ENCODE results near the gene IL22RA2. TPM values are rescaled to one million over a fixed set of nuclear protein-coding genes. Genes with fewer than 3 reads are reported as not detected.
"Not testable (repeated sequence)": the region's sequence is repeated elsewhere in the genome, so short reads cannot be mapped to it uniquely, and the experiment has no call there.

Gene IL22RA2
- total RNA-seq, 6 experiments from 2014 or later: not detected

DNA sequence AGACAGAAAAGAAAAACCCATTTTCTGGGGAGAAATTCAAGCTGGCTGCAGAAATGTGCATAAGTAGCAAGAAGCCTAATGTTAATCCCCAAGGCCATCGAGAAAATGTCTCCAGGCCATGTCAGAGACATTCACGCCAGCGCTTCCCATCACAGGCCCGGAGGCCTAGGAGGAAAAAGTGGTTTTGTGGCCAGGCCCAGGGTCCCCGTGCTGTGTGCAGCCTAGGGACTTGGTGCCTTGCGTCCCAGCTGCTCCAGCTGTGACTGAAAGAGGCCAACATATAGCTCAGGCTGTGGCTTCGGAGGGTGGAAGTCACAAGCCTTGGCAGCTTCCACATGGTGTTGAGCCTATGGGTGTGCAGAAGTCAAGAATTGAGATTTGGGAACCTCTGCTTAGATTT lies 34.8 kb upstream of the IL22RA2 start:
- no CpG with 5 or more reads among the region's 7 CpGs for WGBS (ENCODE audit: insufficient coverage, low coverage, low lambda C conversion rate, missing lambda C conversion rate)
- H3K36me3 ChIP-seq: peaks cover 8 to 35% (median 16%) of the 10 kb centered on the region in 4 donors
- no peaks in the 10 kb centered on the region for H3K9me3 ChIP-seq
- H3K27ac ChIP-seq: no peak overlapping the region
- no peaks in the 10 kb centered on the region for H3K27me3 ChIP-seq
- H3K4me1 ChIP-seq: peaks cover 0 to 45% (median 12%) of the 10 kb centered on the region in 4 donors
- intact Hi-C loops (cut with DNase I): no loop called here
- DNase-seq: no peak
- TF ChIP-seq POLR2A (IDR thresholded peaks at IDR 0.05): no peak
- TF ChIP-seq, protein P1, sequence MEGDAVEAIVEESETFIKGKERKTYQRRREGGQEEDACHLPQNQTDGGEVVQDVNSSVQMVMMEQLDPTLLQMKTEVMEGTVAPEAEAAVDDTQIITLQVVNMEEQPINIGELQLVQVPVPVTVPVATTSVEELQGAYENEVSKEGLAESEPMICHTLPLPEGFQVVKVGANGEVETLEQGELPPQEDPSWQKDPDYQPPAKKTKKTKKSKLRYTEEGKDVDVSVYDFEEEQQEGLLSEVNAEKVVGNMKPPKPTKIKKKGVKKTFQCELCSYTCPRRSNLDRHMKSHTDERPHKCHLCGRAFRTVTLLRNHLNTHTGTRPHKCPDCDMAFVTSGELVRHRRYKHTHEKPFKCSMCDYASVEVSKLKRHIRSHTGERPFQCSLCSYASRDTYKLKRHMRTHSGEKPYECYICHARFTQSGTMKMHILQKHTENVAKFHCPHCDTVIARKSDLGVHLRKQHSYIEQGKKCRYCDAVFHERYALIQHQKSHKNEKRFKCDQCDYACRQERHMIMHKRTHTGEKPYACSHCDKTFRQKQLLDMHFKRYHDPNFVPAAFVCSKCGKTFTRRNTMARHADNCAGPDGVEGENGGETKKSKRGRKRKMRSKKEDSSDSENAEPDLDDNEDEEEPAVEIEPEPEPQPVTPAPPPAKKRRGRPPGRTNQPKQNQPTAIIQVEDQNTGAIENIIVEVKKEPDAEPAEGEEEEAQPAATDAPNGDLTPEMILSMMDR (IDR thresholded peaks at IDR 0.05): no peak
- H3K4me3 ChIP-seq: no peak overlapping the region
- ATAC-seq: no peak

GRCh38 chr6:137207457-137207856 lies 34.0 kb upstream of the IL22RA2 start:
- H3K27me3 ChIP-seq; H3K4me3 ChIP-seq; intact Hi-C loops (cut with DNase I); ATAC-seq; H3K27ac ChIP-seq; H3K9me3 ChIP-seq; DNase-seq: not testable (repeated sequence)
- H3K36me3 ChIP-seq: peaks cover 8 to 43% (median 20%) of the 10 kb centered on the region in 4 donors
- H3K4me1 ChIP-seq: peaks cover 0 to 37% (median 12%) of the 10 kb centered on the region in 4 donors
- 91% methylated on average over 3 of the region's 3 CpGs for WGBS (ENCODE audit: insufficient coverage, low coverage, low lambda C conversion rate, missing lambda C conversion rate)

GRCh38 chr6:137206577-137206976 lies 33.1 kb upstream of the IL22RA2 start:
- intact Hi-C loops (cut with DNase I): no loop called here
- Histone ChIP-seq H3K9me3 (no peaks in the 10 kb centered on the region), H3K27ac (no peak overlapping the region), H3K4me1 (peaks cover 0 to 29% (median 11%) of the 10 kb centered on the region in 4 donors), H3K27me3 (no peaks in the 10 kb centered on the region), H3K4me3 (no peak overlapping the region), H3K36me3 (peaks cover 8 to 48% (median 20%) of the 10 kb centered on the region in 4 donors)
- no peak for DNase-seq
- no peak for ATAC-seq
- TF ChIP-seq POLR2A (IDR thresholded peaks at IDR 0.05): no peak
- TF ChIP-seq, protein P1 (IDR thresholded peaks at IDR 0.05): no peak
- 35% methylated on average over 1 of the region's 1 CpG for WGBS (ENCODE audit: insufficient coverage, low coverage, low lambda C conversion rate, missing lambda C conversion rate)

DNA sequence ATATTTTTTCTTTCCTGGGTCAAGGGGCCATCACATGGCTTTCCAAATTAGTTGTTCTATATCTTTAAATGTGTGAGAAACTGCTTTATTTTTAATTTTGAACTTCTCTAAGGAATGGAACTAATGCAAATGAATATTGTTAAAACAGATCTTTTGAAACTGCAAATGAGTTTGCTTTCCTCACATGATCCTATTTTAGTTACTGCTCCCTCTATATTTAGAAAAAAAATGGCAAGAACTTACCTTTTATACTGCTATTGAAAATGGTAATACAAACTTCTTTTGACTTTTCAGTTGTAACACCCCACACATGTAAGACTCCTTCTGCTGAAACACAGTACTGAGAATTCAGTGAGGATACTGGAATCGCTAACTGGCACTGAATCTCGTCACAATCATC lies 29.8 kb upstream of the IL22RA2 start:
- Histone ChIP-seq H3K4me1 (no peaks in the 10 kb centered on the region), H3K9me3 (no peaks in the 10 kb centered on the region), H3K4me3 (no peak overlapping the region), H3K27me3 (no peaks in the 10 kb centered on the region), H3K36me3 (peaks cover 12 to 73% (median 33%) of the 10 kb centered on the region in 4 donors), H3K27ac (no peak overlapping the region)
- ATAC-seq (no peak), DNase-seq (no peak)
- no peak for TF ChIP-seq POLR2A (IDR thresholded peaks at IDR 0.05)
- TF ChIP-seq, protein P1 (IDR thresholded peaks at IDR 0.05): no peak
- 100% methylated on average over 2 of the region's 2 CpGs for WGBS (ENCODE audit: insufficient coverage, low coverage, low lambda C conversion rate, missing lambda C conversion rate)
- intact Hi-C loops (cut with DNase I): no loop called here

- 80% methylated on average over 6 of the region's 6 CpGs for WGBS (ENCODE audit: insufficient coverage, low coverage, low lambda C conversion rate, missing lambda C conversion rate)
- Histone ChIP-seq H3K27ac (no peak overlapping the region), H3K4me1 (no peaks in the 10 kb centered on the region), H3K36me3 (peaks cover 22 to 83% (median 41%) of the 10 kb centered on the region in 4 donors), H3K27me3 (no peaks in the 10 kb centered on the region), H3K9me3 (no peaks in the 10 kb centered on the region), H3K4me3 (no peak overlapping the region)
- DNase-seq (no peak), ATAC-seq (peak in 2 of 4 donors; percentile 25 to 28)
- intact Hi-C loops (cut with DNase I): no loop called here
- no peak for TF ChIP-seq POLR2A (IDR thresholded peaks at IDR 0.05)
- TF ChIP-seq, protein P1 (IDR thresholded peaks at IDR 0.05): peak in 1 of 4 donors; percentile 9
Measured at GRCh38 chr6:137202078-137202477, 28.6 kb upstream of the IL22RA2 start.
